Measurements from ENCODE around the gene NUDT16L1.

Gene NUDT16L1

DNA sequence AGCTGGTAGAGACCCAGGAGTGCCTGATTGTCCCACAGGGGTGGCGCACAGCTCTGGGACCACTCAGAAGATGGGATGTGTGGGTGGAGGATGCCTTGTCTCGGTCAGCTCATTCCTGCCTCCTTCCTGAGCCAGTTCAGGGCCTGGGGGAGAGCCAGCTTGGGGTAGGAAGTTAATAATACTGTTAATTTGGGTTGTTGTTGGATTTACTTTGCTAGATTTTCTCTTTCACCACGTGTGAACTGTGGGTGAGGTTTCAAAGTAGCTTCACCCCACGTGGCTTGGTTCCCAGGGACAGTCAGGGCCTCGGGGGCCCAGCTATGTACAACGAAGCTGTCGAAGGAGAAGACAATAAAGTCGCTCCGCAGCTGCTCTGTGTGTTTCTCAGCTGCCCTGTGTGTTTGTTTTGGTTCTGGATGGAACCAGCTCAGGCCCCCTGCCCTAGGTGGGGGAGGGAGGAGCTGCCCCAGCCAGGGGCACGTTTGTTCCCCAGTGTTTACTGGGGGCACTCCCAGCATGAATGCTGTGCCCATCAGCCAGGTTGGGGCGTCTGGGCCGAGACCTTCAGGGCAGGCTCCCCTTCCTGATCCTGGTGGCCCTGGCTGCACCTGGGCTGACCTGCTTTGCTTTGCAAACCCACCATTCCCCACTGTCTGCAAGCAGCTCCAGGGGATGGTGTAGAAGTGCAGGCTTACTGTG is 2.3 kb downstream of the NUDT16L1 start:
- no peak for ATAC-seq
- TF ChIP-seq RARB (CRISPR knock-in tag; IDR thresholded peaks at IDR 0.05) = no peak
- no peak for TF ChIP-seq ARNTL (CRISPR knock-in tag; IDR thresholded peaks at IDR 0.05; ENCODE audit: borderline replicate concordance, low read depth)
- TF ChIP-seq TOX (CRISPR knock-in tag; IDR thresholded peaks at IDR 0.05; ENCODE audit: borderline replicate concordance) = no peak
- TF ChIP-seq, protein P1, sequence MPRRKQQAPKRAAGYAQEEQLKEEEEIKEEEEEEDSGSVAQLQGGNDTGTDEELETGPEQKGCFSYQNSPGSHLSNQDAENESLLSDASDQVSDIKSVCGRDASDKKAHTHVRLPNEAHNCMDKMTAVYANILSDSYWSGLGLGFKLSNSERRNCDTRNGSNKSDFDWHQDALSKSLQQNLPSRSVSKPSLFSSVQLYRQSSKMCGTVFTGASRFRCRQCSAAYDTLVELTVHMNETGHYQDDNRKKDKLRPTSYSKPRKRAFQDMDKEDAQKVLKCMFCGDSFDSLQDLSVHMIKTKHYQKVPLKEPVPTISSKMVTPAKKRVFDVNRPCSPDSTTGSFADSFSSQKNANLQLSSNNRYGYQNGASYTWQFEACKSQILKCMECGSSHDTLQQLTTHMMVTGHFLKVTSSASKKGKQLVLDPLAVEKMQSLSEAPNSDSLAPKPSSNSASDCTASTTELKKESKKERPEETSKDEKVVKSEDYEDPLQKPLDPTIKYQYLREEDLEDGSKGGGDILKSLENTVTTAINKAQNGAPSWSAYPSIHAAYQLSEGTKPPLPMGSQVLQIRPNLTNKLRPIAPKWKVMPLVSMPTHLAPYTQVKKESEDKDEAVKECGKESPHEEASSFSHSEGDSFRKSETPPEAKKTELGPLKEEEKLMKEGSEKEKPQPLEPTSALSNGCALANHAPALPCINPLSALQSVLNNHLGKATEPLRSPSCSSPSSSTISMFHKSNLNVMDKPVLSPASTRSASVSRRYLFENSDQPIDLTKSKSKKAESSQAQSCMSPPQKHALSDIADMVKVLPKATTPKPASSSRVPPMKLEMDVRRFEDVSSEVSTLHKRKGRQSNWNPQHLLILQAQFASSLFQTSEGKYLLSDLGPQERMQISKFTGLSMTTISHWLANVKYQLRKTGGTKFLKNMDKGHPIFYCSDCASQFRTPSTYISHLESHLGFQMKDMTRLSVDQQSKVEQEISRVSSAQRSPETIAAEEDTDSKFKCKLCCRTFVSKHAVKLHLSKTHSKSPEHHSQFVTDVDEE (CRISPR knock-in tag; IDR thresholded peaks at IDR 0.05) = no peak
- TF ChIP-seq PPARA (CRISPR knock-in tag; IDR thresholded peaks at IDR 0.05; ENCODE audit: borderline replicate concordance) = no peak
- no peak for TF ChIP-seq ZNF8 (CRISPR knock-in tag; IDR thresholded peaks at IDR 0.05)
- no peak for TF ChIP-seq ZC3H10 (CRISPR knock-in tag; IDR thresholded peaks at IDR 0.05)
- no peak for TF ChIP-seq ZFP30 (CRISPR knock-in tag; IDR thresholded peaks at IDR 0.05)
- TF ChIP-seq BACH2 (CRISPR knock-in tag; IDR thresholded peaks at IDR 0.05; ENCODE audit: borderline replicate concordance) = no peak
- no peak for TF ChIP-seq TCF4 (CRISPR knock-in tag; IDR thresholded peaks at IDR 0.05; ENCODE audit: borderline replicate concordance)
- TF ChIP-seq, protein P2, sequence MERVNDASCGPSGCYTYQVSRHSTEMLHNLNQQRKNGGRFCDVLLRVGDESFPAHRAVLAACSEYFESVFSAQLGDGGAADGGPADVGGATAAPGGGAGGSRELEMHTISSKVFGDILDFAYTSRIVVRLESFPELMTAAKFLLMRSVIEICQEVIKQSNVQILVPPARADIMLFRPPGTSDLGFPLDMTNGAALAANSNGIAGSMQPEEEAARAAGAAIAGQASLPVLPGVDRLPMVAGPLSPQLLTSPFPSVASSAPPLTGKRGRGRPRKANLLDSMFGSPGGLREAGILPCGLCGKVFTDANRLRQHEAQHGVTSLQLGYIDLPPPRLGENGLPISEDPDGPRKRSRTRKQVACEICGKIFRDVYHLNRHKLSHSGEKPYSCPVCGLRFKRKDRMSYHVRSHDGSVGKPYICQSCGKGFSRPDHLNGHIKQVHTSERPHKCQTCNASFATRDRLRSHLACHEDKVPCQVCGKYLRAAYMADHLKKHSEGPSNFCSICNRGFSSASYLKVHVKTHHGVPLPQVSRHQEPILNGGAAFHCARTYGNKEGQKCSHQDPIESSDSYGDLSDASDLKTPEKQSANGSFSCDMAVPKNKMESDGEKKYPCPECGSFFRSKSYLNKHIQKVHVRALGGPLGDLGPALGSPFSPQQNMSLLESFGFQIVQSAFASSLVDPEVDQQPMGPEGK (CRISPR knock-in tag; IDR thresholded peaks at IDR 0.05; ENCODE audit: borderline replicate concordance) = no peak
- TF ChIP-seq, protein P3, sequence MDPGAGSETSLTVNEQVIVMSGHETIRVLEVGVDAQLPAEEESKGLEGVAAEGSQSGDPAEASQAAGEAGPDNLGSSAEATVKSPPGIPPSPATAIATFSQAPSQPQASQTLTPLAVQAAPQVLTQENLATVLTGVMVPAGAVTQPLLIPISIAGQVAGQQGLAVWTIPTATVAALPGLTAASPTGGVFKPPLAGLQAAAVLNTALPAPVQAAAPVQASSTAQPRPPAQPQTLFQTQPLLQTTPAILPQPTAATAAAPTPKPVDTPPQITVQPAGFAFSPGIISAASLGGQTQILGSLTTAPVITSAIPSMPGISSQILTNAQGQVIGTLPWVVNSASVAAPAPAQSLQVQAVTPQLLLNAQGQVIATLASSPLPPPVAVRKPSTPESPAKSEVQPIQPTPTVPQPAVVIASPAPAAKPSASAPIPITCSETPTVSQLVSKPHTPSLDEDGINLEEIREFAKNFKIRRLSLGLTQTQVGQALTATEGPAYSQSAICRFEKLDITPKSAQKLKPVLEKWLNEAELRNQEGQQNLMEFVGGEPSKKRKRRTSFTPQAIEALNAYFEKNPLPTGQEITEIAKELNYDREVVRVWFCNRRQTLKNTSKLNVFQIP (CRISPR knock-in tag; IDR thresholded peaks at IDR 0.05; ENCODE audit: borderline replicate concordance, low read depth) = no peak

DNA sequence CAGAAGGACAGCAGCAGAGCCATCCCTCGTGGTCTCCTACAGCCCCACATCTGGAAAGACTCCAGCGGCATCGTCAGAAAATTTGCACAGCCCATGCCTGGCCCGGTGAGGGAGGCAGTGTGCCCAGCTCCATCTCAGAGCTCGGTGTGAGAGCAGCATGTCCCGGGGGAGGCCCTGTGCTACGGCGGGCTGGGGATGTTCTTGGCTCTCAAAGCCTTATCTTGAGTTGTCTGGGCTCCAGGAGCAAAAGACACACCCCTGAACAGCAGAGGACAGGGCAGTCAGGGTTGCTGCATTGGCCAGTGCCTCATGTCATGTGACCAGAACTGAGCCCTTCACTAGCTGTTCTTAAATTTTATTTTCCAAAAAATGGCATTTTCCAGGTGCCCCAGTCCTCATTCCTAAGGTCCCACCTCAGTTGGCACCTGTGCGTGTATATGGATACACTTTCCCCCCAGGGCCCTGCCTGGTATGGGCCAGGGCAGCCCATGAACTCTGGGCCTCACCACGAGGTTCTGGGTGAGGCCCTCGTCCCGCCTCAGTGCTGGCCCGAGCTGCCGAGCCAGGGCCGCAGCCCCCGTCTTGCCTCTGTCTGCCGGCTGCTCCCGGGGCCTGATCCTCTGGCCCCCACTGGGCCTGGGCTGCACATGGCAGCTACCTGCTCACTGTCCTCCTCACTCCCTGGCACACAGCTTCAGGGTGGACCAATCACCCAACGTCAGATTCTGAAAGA is 3.0 kb downstream of the NUDT16L1 start:
- ATAC-seq = no peak
- TF ChIP-seq ZC3H10 (CRISPR knock-in tag; IDR thresholded peaks at IDR 0.05) (no peak), RARB (CRISPR knock-in tag; IDR thresholded peaks at IDR 0.05) (no peak), ARNTL (CRISPR knock-in tag; IDR thresholded peaks at IDR 0.05; ENCODE audit: borderline replicate concordance, low read depth) (no peak), TOX (CRISPR knock-in tag; IDR thresholded peaks at IDR 0.05; ENCODE audit: borderline replicate concordance) (no peak), TCF4 (CRISPR knock-in tag; IDR thresholded peaks at IDR 0.05; ENCODE audit: borderline replicate concordance) (no peak), PPARA (CRISPR knock-in tag; IDR thresholded peaks at IDR 0.05; ENCODE audit: borderline replicate concordance) (no peak), ESRRG (CRISPR knock-in tag; IDR thresholded peaks at IDR 0.05) (no peak), GLIS3 (CRISPR knock-in tag; IDR thresholded peaks at IDR 0.05) (no peak)

DNA sequence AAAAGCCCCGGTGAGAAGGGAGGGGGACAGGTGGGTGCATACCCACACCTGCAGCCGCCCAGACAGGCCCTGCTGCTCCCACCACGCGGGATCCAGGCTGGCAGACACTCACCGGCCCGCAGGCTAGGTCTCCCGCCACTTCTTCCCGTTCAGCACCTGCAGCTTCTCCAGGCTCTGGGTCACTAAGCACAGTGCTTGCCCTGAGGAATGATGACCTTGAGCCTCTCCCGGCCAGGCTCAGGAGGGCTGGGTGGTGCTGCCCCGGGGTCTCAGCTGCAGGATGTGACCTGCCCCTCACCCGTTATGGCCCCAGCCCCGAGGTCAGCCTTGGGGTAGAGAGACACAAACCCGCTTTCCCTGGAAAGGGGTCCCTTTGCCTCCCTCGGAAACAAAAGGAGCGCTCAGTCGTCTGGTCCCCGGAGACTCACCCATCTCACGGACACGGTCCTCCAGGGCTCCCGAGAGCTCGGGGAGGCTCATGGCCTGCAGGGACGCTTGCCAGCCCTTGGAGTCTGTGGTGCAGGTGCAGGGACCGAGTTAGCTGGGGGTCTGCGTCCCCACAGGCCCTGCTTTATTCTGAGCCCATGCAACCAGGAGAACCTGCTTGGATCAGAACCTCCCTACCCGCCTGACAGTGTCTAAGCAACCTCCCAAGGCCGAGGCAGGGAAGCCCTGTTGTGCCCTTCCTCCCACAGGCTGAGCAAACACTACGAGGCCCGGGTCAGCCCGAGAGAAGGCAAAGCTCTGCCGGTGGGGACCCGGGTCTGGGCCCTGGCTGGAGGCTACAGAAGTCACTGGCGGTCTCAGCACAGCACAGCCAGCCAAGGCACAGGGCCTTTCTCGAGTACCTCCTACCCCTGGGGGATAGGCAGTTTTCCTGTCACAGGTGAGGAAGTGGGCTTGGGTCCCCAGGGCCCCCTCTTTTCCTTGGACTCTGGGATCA is 3.8 kb downstream of the NUDT16L1 start:
- ATAC-seq = no peak
- TF ChIP-seq, protein P4, sequence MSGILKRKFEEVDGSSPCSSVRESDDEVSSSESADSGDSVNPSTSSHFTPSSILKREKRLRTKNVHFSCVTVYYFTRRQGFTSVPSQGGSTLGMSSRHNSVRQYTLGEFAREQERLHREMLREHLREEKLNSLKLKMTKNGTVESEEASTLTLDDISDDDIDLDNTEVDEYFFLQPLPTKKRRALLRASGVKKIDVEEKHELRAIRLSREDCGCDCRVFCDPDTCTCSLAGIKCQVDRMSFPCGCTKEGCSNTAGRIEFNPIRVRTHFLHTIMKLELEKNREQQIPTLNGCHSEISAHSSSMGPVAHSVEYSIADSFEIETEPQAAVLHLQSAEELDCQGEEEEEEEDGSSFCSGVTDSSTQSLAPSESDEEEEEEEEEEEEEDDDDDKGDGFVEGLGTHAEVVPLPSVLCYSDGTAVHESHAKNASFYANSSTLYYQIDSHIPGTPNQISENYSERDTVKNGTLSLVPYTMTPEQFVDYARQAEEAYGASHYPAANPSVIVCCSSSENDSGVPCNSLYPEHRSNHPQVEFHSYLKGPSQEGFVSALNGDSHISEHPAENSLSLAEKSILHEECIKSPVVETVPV (CRISPR knock-in tag; IDR thresholded peaks at IDR 0.05) = no peak
- TF ChIP-seq, protein P2 (CRISPR knock-in tag; IDR thresholded peaks at IDR 0.05; ENCODE audit: borderline replicate concordance) = no peak
- TF ChIP-seq ZNF8 (CRISPR knock-in tag; IDR thresholded peaks at IDR 0.05) (no peak), ISL1 (CRISPR knock-in tag; IDR thresholded peaks at IDR 0.05) (no peak), ESRRG (CRISPR knock-in tag; IDR thresholded peaks at IDR 0.05) (no peak), SNAI2 (CRISPR knock-in tag; IDR thresholded peaks at IDR 0.05) (no peak), TCF4 (CRISPR knock-in tag; IDR thresholded peaks at IDR 0.05; ENCODE audit: borderline replicate concordance) (no peak), RARB (CRISPR knock-in tag; IDR thresholded peaks at IDR 0.05) (no peak), ZFP30 (CRISPR knock-in tag; IDR thresholded peaks at IDR 0.05) (no peak), TOX (CRISPR knock-in tag; IDR thresholded peaks at IDR 0.05; ENCODE audit: borderline replicate concordance) (no peak), ZC3H10 (CRISPR knock-in tag; IDR thresholded peaks at IDR 0.05) (no peak), ARNTL (CRISPR knock-in tag; IDR thresholded peaks at IDR 0.05; ENCODE audit: borderline replicate concordance, low read depth) (no peak), CSDC2 (CRISPR knock-in tag; IDR thresholded peaks at IDR 0.05) (no peak)
- TF ChIP-seq, protein P1 (CRISPR knock-in tag; IDR thresholded peaks at IDR 0.05) = no peak

Measured in SK-N-SH treated with all-trans-retinoic acid at 6 μM for 48 hours (cell line).